HCEC 1CT (cell line): ENCODE measurements around the gene RARG.
A peak's percentile ranks its signal among the peaks of the same experiment; 100 is the strongest.
"Not testable (repeated sequence)": the region's sequence is repeated elsewhere in the genome, so short reads cannot be mapped to it uniquely, and the experiment has no call there.

Source experiments
- DNase-seq: peaks from one replicate; pipeline ENCODE4 v3.0.0-alpha.2; 2017

RARG gene

DNA sequence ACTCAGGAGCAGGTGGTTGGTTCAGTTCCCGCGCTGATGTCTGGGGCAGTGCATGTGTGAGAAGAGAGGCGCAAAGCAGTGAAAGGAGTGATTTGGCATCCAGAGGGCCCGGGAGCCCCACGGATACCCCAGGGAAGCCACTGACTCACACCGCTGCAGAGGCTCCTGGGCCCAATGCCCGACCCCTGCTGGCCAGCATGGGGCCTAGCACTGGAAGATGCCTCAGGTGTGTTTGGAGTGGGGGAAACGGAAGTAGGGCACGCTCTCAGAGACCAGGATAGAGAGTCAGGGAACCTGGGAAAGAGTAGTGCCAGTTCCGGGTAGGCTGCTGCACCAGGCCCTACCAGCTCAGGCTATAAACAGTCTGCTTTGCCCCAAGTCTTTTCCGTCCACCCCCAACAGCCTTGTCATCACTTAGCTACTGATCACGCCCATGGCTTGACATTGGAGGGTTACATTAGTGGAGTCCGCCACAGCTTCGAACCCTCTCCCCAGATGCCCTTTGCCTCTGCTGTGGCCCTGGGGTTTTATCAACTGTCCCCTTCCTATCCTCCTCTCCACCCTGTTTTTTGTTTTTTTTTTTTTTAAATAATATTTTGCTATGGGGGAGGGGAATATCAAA is 41.8 kb downstream of the RARG start:
- peak; percentile 51 for DNase-seq

DNA sequence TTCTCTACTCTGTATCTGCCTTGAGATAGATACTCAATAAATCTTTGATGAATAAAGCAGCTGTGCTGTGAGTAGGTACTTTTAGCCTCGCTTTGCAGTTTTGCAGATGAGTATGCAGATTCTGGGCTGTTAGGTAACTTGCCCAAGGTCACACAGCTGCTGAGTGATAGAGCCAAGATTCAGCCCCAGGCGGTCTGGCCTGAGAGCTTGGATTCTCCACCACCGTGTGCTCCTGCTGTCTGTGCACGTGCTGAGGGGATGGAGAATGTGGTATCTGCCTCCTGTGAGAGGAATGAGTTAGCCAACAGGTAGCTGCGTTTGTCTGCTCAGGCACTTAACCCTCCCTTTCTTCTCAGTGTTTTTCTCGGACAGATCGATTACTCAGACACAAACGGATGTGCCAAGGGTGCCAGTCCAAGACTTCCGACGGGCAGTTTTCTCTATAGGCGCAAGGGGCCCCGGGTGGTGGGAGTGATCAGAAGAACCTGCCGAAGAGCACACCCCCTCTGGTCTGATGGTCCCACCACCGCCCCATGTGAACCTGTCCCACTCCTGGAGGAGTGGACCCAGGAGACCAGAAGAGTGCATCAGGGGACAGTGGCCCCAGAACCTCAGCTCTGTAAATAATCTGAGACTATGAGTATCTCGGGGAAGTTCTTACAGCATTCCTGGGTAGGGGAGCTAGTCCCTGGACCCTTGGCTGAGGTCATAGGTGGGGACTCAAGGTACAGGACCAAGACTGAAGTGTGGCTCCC is 44.7 kb downstream of the RARG start:
- no peak for DNase-seq

DNA sequence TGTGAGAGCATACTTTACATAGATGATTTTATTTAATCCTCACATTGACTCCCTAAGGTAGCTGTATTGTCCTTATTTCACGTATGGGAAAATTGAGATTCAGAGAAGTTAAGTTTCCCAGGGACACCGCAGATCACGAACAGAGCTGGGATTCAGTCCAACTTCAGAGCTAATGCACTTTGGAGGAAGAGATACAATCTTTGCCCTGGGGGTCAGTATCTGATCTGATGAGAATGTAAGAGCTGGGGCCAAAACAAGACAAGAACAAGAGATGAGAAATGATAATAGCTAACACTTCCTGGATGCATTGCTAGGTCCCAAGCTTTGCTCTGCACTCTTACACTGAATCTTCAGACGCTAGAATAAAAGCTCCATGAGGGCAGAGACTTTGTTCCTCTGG is 45.3 kb downstream of the RARG start:
- DNase-seq = no peak

DNA sequence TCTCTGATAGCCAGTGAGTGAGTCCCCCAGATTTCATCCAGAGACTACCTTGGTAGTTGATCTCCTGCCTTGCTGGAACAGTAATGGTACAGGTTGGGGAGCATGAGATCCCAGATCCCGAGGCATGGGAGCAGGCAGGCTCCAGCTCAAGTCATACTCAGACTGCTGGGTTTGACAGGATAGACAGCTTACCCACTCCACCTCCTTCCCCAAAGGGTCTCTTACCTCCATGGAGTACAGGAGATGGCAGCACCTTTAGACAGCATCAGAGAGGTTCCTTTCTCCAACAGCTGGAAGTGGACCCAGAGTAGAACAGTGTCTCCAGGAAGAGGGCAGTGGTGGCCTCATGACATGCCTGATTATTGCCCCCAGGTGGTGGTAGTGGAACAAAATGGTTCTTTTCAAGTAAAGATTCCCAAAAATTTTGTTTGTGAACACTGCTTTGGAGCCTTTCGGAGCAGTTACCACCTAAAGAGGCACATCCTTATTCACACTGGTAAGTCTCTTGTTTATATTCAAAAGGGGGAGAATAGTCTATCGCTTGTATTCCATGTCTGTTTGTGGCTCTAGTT is 46.3 kb downstream of the RARG start:
- DNase-seq = no peak

DNA sequence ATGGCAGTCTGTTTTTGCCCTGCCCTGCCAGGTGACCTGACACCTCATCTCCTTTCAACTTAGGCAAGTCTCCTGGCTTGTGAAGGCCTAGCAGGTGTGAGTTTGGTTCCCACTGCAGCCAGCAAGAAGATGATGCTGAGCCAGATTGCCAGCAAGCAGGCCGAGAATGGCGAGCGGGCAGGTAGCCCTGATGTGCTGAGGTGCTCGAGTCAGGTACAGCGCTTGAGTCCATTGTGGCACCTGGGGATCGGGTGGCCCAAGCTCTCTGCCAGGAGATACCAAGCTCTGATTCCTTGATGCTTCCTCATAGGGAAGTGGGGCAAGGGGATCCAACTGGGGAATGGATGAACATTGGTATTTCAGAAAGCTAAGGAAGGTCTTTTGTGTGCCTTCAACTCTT is 47.2 kb downstream of the RARG start:
- no peak for DNase-seq

DNA sequence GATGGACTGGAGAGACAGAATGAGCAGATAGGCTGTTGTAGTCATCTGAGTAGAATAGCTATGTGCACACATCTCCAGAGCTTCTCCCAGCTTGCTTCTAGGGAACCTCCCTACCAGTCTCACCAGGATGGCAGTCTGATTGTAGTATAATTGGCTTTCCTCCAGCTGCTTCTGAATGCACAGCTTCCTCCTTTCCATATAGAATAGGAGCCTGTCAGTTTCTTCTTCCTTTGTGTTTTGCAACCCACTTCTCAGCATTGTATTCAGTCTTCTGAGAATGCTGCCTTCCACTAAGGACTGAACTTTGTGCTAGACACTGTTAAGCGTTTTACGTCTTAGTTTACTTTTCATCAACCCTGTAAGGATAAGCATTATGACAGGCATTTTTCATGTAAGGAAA is 49.1 kb downstream of the RARG start:
- DNase-seq = no peak

DNA sequence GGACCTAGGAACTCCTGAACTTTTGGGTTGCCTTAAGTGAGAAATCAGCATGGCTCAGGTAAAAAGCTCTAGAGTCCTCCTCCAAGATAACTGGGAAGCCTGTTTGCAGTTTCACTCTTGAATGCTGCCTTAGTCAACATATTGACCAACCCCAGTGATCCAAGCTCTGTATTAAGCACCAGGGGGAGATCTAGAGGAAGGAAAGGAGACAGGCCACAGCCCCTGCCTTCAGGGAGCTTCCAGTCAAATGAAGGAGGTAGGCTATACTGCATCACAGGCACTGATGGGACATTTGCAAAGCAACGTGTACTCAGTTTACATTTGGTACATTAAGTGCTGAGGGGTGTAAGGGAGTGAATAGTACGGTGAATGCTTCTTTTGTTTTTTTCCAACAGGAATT is 50.1 kb downstream of the RARG start:
- no peak for DNase-seq

DNA sequence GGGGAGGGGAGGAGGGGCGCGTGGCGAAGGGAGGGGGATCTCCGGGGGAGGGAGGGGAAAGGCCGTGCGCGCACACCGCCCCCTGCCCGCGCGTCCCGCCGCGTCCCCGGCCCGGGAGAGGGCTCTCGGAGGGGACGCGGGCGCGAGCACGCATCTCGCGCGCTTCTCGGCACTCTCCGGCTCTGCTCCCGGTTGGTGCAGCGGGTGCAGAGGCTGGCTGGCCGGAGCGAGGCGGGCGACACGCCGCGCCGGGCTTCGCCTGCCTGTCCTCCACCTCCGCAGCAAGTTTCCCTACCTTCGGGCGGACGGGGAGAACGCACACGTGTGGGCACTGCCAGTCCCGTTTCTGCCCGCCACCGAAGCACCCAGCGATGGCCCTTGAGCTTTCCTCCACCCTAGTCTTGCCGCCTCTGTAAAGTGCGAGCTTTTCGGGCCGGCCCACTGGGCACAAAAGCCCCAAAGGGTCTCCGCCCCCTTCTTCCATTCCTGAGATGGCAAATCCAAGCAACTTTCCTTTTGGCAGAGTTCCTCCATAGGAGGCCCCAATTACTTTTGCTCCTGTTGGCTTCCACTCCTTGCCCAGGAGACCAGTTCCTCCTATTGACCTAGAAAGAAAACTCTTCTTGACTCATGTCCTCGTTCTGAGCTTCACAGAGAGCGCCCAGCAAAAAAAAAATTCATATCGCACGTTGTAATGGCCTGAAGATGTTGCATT is 50.9 kb downstream of the RARG start:
- DNase-seq = peak; percentile 67

DNA sequence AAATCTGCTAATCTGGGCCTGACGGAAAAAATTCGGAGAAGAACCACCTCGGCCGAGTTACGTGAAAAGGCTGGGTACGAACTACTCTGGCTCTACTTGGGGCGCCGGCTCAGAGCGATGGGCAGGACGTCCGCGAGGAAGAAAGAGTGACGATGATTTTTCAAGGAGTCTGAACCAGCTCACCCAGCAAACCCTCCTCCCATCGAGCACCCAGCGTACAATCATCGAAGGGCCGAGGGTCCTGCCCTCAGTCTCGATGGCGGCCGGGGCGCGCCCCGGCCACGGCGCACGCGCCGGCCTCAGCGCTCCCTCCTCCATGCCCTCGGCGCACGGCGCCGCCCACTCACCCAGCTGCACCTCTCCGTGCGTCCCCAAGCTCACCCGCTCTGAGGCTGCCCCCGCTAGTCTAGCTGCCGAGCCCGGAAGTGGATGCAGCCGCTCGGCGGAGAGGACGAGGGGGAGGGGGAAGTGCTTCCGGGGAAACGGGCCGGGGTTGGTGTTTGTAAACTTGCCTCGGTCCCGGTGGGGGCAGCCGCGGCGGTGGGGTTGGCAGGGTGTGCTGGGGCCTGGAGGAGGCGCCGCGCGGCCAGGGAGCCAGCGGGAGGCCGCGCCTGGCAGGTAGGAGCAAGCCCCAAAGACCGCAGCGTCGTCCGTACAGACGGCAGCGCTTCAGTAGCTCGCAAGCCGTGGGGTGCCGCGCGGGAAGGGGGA is 51.6 kb downstream of the RARG start, which contains the start of the genes CSAD and ZNF740:
CSAD (minus strand) TSS at position 706 of the 711 bp plus-strand sequence. CDS start 7,455 bp downstream, outside the sequence.
ZNF740 (plus strand) TSS at position 503 of the 711 bp plus-strand sequence. CDS start 1,262 bp downstream, outside the sequence.
- DNase-seq = peak; percentile 99

DNA sequence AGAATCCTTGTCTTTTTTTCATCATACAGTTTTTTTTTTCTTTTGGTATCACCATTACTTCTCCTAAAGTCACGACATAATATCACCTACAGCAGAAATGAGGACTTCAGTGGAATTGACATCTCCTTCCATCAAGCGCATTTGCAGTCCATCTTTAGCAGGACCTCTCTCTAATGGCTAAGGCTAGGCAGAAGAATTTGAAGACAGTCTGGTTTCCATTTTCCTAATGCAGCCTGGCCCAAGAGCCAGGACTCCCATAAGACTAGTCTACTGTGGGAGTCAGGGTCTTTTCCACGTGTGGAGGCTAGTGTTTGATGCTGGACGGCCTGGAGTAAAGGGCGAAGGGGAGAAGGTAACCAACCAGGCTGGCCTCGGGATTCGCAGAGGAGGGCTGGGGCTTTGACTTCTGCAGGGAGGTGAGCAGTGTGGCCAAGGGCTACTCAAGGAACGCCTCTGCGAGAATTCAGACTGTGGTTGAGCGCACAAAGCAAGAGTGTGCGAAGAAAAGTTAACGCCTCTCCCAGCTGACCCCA is 52.3 kb downstream of the RARG start:
- peak; percentile 17 for DNase-seq

DNA sequence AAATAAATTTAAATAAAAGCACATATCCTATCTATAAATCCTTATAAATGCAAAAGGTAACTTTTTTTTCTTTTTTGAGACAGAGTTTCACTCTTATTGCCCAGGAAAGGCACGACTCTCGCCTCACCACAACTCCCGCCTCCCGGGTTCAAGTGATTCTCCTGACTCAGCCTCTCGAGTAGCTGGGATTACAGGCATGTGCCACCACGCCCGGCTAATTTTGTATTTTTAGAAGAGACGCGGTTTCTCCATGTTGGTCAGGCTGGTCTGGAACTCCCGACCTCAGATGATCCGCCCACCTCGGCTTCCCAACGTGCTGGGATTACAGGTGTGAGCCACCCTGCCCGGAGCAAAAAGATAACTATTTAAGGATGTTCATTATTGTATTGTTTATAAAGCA is 53.2 kb downstream of the RARG start:
- DNase-seq = not testable (repeated sequence)

DNA sequence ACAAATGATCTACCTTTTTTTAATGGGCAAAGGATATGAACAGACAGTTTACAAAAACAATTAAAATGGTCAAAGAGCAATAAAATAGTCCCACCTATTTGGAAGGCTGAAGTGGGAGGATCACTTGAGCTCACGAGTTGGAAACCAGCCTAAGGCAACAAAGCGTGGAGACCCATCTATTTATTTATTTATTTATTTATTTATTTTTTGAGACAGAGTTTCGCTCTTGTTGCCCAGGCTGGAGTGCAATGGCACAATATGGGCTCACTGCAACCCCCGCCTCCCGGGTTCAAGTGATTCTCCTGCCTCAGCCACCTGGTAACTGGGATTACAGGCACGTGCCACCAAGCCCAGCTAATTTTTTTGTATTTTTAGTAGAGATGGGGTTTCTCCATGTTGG is 54.6 kb downstream of the RARG start:
- not testable (repeated sequence) for DNase-seq

DNA sequence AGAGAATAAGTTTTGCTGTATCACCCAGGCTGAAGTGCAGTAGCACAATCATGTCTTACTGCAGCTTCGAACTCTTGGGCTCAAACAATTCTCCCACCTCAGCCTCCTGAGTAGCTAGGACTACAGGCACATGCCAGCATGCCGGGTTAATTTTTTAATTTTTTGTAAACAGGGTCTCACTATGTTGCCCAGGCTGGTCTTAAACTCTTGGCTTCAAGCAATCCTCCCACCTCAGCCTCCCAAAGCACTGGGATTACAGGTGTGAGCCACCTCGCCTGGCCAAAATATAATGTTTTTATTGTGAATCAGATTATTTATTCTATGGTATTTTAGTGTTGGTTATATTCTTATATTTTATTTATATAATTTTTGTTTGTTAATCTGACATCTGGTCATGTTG is 55.3 kb downstream of the RARG start:
- DNase-seq = no peak

DNA sequence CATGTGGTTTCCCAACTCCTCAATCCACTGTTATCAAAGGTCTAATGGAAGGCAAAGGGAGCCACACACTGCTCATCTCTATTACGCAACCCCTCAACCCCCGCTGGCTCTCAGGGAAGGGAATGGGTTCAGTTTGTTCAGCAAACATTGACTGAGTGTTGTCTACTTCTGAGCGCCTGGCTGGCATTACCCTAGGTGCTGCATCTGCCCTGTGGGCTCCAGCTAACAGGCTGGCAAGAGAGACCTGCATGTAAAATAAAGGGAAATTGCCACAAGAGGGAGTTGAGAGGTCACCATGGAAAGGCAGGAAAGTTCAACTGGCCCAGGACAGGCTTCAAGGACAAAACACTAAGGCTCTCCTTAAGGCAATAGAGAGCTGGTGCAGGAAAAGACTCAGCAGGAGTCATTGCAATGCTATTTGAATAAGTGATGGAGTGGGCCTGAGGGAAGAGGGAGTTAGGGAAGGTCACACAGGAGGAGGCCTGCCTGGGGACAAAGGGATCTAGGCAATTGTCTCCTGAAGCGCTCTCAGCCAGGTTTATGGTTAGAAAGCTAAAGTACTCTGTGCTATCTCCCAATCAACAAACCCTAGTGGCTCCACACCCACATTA is 57.0 kb downstream of the RARG start:
- peak; percentile 63 for DNase-seq

DNA sequence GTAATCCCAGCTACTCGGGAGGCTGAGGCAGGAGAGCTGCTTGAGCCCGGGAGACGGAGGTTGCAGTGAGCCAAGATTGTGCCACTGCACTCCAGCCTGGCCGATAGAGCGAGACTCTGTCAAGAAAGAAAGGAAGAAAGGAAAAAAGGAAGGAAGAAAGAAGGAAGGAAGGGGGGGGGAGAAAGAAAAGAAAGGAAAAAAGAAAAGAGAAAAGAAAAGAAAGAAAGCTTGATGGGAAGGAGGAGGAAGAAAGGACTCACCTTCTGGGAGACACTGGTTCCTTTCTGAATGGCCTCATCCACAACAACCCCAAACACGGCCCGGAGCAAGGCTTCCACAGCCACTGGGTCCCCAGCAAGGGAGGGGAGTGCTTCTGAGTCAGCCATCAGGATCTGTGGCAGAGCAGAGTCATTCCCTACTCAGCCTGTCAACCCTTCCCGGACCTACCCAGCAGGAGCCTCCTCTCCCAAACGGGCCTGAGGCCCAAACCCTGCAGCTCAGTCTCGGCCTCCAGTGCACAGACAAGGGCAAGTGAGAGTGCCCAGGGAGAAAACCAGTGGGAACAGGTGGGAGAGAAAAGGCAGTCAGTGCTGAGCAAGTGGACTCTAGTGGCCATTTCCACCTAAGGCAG is 58.8 kb downstream of the RARG start:
- no peak for DNase-seq

DNA sequence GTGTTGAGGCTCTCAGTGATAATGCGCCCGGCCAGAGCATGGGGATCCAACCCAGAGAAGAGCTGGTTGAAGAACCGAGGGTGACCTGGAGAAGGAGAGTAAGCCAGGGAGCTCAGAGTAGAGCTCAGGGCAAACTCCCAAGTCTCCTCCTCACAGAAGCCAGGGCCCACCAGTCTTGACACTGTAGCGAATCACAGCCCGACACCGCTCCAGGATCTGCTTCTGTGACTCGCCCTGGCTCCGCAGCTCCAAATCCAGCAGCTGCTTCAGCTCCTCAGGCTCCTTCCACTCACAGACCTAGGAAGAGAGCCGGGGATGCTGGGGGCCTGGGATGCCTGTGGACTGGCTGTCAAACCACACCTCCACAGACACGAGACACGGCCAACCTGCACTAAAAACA is 59.7 kb downstream of the RARG start:
- peak; percentile 18 for DNase-seq

DNA sequence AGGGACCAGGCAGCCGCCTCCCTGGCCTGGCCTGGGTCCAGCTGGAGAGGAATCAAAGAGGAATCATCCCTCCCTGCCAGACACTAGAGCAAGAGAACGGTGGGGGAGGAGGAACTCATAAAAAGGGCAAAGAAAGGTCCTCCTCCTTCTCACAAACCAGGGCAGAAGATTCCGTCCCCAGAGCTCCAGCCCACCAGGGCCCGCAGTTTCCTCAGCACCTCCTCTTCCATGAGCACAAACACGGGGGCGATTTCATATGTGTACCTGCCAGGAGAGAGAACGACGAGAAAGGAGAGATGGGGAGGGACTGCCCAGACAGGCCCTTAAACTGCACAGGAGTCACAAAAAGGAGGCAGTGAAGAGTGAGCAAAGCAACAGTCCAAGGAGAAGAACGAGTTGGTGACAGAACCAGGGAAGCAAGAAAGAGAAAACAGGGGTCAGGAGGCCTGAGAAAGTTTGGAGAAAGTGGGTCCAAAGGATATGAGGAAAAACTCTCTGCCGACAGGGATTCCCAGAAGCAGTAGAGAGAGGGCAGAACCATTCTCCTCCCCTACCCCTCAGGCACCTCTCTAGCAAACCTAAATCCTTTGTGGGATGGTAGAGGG is 60.2 kb downstream of the RARG start:
- no peak for DNase-seq

DNA sequence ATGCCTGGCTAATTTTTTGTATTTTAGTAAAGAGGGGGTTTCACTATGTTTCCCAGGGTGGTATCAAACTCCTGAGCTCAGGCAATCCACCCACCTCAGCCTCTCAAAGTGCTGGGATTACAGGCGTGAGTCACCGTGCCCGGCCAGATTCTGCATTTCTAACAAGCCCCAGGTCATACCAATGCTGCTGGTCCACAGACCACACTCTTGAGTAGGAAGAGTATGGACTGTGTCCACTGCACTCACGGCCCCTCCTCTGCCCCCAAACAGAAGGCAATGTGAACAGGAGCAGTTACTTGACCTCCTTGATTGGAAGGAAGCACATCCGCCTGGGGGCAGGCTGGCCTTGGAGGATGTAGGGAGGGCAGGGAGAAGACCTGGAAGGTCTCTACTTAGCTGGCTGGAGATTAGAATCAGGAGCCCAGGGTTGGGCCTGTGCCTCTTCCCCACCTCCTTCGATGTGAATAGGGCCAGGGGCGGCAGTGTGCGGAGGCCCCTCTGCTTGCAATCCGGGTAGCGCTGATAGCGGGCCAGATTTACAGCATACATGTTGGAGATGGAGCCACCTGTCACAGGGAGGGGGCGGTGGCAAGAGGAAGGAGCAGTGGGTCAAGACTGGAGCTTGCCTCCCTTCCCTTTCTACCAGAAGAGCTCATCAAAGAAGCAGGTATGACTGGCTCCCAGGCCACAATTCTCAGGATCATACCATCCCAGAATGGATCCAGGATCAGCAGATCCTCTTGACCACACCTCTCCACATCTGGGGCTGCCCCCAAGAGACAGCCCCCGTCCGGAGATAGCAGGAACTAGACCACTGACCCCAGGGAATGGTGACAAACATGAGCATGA is 60.9 kb downstream of the RARG start:
- DNase-seq = no peak

DNA sequence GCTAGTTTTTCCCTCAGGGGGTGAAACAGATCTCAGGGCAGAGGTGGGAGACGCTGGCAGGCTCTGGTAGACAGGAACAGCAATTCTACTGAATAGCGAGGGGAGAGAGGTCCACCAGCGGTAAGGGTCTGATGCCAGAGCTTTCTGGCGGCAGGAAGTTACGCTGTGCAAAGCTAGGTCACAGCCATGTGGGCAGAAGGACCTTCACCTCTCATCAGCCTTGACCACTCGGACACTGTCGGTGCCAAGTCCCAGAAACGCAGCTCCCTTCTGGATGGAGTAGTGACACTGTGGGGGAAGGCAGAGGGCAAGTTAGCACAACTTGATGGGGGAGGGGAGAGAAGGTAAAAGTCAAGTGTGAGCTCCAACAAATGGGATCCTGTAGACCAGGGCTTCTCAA is 61.8 kb downstream of the RARG start:
- no peak for DNase-seq

DNA sequence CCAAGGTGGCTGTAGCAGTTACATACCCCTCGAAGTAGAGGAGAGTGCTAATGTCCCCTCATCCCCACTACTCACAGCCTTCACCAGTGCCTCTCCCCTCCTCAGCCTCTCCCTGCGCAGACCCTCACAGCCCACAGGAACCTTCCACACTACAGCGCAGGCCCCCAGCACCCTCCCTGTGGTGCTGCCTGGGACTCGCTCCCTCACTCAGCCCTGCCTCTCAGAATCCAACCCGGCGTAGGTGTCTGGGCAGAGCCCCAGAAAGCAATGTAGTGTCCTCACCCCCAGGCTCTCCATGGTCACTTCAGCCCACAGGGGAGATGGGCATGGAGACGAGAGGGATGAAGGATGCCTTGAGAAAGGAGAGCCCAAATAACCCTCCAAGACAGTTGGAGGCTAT is 62.4 kb downstream of the RARG start:
- DNase-seq = no peak
